ENCODE measurements around the gene METTL2A.
"Not testable (repeated sequence)": the region's sequence is repeated elsewhere in the genome, so short reads cannot be mapped to it uniquely, and the experiment has no call there.

Gene METTL2A

GRCh38 chr17:62423647-62424461, at the start of gene METTL2A:
METTL2A (plus strand) TSS chr17:62423897; CDS start chr17:62423903, 6 bp downstream.
- peak; percentile 28 for TF ChIP-seq CTCF (IDR thresholded peaks at IDR 0.05; ENCODE audit: low read depth, low read length)

DNA sequence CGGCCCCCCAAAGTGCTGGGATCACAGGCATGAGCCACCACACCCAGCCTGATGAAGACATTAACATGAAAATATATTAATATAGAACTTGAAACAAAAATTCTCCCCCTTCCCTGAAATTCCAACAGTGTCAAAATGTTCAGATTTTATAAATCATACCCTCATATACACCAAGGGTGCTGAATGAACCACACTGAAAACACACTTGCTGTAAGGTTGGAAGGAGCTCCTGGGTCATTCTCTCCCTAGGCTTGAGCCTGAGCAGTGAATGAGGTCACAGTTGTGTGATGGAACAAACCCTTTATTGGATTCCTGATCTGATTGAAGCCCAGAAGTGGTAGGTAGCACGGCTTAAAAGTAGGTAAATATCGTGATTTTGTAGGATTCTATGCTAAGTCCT, 43.4 kb upstream of the METTL2A start, which contains the start of gene EFCAB3:
Gene EFCAB3, plus strand, starts transcription at position 301 of the 400 bp plus-strand sequence. CDS start 2,427 bp downstream, outside the sequence.
- TF ChIP-seq CTCF (IDR thresholded peaks at IDR 0.05; ENCODE audit: low read depth, low read length): no peak
- DNase-seq (ENCODE audit: extremely low read depth, low read depth): no peak

More at GRCh38 chr17:62423647-62424461, at the start of gene METTL2A:
- peak; percentile 31 for DNase-seq (ENCODE audit: extremely low read depth, low read depth)

DNA sequence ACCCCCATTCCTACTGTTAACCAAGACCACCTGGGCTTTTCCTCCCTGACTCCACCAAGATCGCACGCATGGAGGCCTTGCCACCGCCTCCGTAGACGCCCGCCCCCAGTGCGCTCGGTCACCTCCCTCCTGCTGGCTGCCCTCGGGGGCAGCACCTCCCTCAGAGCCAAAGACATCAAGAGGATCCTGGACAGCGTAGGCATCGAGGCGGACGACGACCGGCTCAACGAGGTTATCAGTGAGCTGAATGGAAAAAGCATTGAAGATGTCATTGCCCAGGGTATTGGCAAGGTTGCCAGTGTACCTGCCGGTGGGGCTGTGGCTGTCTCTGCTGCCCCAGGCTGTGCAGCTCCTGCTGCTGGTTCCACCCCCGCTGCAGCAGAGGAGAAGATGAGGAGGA, 42.1 kb upstream of the METTL2A start:
- no peak for TF ChIP-seq CTCF (IDR thresholded peaks at IDR 0.05; ENCODE audit: low read depth, low read length)
- DNase-seq (ENCODE audit: extremely low read depth, low read depth): no peak

DNA sequence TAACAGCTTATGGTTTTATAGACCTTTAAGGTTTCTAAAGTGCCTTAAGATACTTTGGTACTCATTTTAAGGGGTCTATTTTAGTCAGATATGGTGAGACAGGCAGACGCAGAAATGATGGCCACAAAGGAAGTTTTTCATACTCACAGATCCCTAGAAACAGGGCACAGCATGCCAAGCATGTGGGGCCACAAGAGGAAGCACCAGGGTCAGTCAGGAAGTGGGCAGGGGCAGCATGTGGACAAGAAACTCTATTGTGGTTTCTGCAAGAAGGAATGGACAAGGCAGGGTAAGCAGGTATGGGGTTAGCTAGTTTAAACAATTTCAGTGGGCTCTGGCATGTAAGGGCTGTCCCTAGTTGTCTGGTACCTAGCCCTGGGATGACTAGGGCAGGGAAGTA, 34.8 kb upstream of the METTL2A start:
- TF ChIP-seq CTCF (IDR thresholded peaks at IDR 0.05; ENCODE audit: low read depth, low read length): no peak
- DNase-seq (ENCODE audit: extremely low read depth, low read depth): no peak

GRCh38 chr17:62392908-62393307, 30.8 kb upstream of the METTL2A start:
- DNase-seq (ENCODE audit: extremely low read depth, low read depth): no peak

GRCh38 chr17:62398891-62399290, 24.8 kb upstream of the METTL2A start:
- DNase-seq (ENCODE audit: extremely low read depth, low read depth): no peak
- TF ChIP-seq CTCF (IDR thresholded peaks at IDR 0.05; ENCODE audit: low read depth, low read length): no peak

More at GRCh38 chr17:62392908-62393307, 30.8 kb upstream of the METTL2A start:
- TF ChIP-seq CTCF (IDR thresholded peaks at IDR 0.05; ENCODE audit: low read depth, low read length): no peak

DNA sequence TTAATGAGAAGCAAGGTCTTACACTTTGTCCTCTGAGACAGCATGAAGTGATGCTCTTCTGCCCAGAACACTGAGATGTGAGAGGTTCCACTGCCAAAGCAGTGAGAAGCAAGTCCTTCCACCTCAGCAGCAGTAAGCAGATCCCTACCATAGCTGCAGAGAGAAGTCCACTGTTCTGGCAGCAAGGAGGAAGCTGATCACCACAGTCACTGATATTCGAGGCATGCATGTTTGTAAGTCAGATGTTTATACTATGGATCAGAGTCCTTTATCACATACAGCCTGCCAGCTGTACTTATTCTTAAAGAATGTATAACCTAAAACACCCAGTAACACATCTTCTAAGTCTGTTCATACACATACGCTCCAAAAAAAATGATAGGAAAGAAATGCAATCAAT, 18.2 kb upstream of the METTL2A start:
- TF ChIP-seq CTCF (IDR thresholded peaks at IDR 0.05; ENCODE audit: low read depth, low read length): no peak
- DNase-seq (ENCODE audit: extremely low read depth, low read depth): no peak

DNA sequence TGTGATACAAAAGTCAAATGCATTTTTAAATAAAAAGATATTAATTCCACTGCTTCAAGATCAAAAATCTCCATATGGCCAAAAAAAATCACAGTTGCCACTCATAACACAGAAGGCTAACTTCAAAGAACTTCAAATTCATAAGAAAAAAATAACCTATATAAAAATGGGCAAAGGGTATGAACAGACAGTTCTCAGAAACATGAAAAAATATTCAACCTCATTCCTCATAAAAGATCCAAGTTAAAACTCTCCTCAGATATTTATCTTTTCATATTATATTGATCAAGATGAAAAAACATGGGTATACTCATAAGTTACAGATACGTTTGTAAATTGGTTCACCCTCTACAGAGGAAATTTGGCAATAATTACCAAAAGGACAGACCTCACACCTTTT, 10.6 kb upstream of the METTL2A start:
- not testable (repeated sequence) for DNase-seq (ENCODE audit: extremely low read depth, low read depth)

GRCh38 chr17:62426214-62426613, 2.5 kb downstream of the METTL2A start:
- not testable (repeated sequence) for DNase-seq (ENCODE audit: extremely low read depth, low read depth)

DNA sequence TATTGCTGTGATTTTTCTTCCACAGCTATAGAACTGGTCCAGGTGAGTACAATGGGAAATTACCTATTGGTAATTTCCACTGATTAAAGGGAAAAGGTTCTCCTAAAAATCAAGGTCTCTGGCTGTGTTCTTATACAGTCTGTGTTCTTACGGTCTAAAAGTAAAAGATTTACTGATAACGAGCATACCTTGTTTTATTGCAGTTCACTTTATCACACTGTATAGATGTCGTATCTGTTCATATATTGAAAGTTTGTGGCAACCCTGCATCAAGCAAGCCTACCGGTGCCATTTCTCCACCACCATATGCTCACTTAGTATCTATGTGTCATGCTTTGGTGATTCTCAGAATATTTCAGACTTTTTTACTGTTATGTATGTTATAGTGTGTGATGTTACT, 11.6 kb downstream of the METTL2A start:
- not testable (repeated sequence) for DNase-seq (ENCODE audit: extremely low read depth, low read depth)

DNA sequence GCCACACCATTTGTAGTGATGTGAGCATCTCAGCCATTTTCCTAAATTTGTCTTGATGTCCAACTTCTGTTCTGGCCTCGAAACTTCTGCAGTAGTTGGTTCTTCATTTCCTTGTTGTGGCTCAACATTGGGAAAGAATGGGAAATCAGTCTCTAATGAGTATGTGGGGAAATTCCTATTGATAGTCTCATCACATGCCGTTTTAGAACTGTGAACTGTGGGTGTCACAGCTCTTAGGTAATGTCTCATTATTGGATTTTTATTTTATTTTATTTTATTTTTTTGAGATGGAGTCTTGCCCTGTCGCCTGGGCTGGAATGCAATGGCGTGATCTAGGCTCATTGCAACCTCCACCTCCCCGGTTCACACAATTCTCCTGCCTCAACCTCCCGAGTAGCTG, 17.5 kb downstream of the METTL2A start:
- not testable (repeated sequence) for DNase-seq (ENCODE audit: extremely low read depth, low read depth)
